Muscle of back (tissue), 11 donors: ENCODE results near the gene PLCL2. TPM values are rescaled to one million over a fixed set of nuclear protein-coding genes. Genes with fewer than 3 reads are reported as not detected.

ENCODE experiments used
- DNase-seq, 3 donors: peaks; one replicate each; pipeline versions ENCODE4 v3.0.0 to v3.0.0-alpha.2; 2013
- polyA plus RNA-seq, 10 donors: library from polyadenylated mRNA; unstranded; fragments of 120-200 nt; gene quantifications; one replicate each; pipeline ENCODE4 v1.2.1, GENCODE V29; 2013; ENCODE audit not compliant: insufficient read length in 10 of 10

PLCL2 gene
- polyA plus RNA-seq, 10 donors: 7.7 to 18.1 (median 11.4) TPM

DNA sequence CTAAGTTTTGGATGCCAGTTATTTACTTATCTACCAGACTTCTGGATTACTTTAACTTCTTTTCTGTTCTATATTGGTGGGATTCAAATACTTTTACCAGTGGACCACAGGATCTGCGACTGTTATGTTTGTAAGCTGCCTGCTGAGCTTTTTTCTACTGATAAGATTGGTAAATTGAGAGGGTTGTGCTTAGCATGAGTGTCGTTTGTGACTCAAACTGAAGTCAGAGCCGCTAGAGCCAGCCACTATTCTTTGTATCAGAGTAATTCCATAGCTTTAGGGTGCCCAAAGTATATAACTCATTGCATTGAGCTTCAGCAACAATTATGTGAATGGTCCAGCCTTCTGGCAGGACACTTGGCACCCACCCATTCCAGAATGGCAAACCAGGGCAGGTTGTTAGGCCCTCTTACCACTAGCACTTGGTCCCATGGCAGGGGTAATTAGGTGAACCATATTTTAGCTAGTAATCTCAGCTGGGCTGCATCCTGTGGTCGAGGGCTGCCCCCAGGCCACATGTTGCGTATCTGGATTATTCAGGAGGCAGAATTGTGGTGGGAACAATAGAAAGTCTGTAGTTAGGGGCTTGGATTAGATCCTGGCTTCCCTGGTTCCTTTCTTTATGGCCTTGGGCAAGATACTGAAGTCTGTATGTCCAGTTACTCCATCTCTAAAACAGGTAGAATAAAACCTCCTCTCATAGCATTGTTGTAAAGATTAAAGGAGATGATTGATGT lies 6.0 kb downstream of the PLCL2 start:
- no peak for DNase-seq

DNA sequence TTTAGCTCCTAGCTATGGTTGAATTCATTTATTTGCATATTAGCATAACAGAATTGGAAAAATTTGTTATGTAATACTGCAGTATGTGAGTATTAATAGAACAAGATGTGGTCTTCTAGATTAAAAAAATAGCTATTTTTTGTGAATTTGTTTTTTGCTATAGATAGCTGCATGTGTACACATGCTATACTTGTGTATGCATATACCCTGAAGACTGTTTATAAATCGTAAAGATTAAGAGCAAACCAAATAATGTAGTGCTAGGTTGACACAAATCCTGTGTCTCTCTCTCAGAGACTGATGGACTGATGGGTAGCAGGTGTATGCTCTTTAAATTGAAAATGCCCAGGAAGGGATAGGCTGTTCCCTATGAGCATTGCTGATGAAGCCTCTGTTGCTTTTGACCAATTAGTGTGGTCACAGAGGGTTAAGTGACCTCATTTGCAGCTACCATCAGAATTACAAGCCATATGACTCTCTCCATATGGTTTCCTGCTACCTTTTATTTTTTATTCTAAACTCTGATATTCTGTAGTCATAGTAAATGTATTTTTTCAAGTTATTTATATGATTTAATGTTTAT lies 9.0 kb downstream of the PLCL2 start:
- DNase-seq: no peak

GRCh38 chr3:16896094-16896627 lies 11.4 kb downstream of the PLCL2 start:
- no peak for DNase-seq

DNA sequence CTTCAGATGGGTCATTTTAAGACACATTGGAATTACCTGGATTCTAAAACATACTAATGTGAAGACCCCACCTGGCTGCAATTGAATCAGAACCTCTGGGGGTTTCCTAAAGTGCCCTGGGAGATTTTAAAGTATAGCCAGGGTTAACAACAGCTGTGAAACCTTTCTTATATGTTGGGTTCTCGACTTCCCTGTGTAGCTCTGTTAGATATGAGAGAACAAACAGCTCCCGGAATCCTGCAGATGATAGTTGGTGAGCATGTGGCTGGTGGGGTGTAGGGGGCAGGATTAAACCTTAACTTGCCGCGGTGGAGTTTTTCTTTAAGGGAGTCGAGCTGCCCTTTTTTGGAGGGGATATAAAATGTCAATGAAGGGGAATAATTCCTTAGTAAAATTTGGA lies 12.1 kb downstream of the PLCL2 start:
- DNase-seq: no peak

- DNase-seq: no peak
Observed at GRCh38 chr3:16897254-16897926, 12.6 kb downstream of the PLCL2 start.

GRCh38 chr3:16898595-16899395 lies 14.0 kb downstream of the PLCL2 start:
- no peak for DNase-seq

GRCh38 chr3:16899919-16900318 lies 15.2 kb downstream of the PLCL2 start:
- DNase-seq: no peak

- DNase-seq: no peak
Observed at GRCh38 chr3:16900779-16901440, 16.2 kb downstream of the PLCL2 start.

DNA sequence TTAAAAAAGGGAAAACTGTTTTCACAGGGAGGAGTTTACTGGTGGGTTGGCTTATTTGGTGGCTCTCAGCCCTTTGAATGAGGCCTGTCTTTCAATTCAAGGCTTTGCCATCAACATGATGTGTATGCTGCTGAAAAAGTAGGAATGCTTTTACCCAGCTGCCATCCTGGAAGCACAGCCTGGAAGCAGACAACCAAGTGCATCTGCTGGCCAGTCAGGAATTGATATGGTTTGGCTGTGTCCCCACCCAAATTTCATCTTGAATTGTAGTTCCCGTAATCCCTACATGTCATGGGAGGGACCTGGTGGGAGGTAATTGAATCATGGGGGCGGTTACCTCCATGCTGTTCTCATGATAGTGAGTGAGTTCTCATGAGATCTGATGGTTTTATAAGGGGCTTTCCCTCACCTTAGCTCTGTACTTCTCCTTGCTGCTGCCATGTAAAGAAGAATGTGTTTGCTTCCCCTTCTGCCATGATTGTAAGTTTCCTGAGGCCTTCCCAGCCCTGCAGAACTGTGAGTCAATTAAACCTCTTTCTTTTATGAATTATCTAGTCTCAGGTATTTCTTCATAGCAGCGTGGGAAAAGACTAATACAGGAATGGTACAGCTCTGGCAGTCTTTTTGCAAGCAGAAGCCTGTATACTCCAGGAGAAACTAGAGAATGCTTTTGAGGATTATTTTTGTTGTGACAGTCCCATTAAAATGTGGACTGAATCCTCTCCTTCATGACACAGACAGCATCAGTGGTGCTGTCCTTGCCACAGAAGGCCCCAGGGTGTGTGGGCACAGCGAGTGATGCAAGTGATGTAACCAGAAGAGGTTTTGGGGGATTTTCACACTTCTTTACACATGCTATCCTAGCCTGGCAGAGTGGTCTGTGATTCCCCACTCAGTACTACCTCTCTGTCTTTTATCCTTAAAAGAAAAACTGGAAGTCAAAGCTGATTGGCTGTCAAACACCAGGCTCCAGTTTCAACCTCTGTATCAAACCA lies 20.0 kb downstream of the PLCL2 start:
- no peak for DNase-seq

GRCh38 chr3:16905704-16906103 lies 20.9 kb downstream of the PLCL2 start:
- DNase-seq: no peak

GRCh38 chr3:16906682-16907081 lies 21.9 kb downstream of the PLCL2 start:
- peak in 1 of 3 donors; percentile 41 for DNase-seq

DNA sequence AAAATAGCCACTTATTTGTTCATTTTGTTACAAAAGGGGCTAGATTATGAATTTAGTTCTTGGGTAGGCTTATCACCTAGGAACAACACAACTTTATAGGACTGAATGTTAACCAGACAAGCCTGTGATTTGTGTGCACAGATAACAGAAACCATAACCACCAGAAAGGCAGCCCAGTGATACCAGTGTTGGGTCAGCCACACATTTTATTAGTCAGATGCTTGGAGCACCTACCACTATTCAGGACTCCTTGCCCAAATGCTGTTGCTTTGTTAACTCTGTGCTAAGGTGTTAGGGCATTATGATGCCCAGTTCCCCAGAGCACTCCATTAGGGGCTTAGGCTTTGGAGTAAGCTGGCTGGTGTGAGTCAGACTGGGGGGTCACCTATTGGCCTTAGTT lies 22.5 kb downstream of the PLCL2 start:
- DNase-seq: no peak

DNA sequence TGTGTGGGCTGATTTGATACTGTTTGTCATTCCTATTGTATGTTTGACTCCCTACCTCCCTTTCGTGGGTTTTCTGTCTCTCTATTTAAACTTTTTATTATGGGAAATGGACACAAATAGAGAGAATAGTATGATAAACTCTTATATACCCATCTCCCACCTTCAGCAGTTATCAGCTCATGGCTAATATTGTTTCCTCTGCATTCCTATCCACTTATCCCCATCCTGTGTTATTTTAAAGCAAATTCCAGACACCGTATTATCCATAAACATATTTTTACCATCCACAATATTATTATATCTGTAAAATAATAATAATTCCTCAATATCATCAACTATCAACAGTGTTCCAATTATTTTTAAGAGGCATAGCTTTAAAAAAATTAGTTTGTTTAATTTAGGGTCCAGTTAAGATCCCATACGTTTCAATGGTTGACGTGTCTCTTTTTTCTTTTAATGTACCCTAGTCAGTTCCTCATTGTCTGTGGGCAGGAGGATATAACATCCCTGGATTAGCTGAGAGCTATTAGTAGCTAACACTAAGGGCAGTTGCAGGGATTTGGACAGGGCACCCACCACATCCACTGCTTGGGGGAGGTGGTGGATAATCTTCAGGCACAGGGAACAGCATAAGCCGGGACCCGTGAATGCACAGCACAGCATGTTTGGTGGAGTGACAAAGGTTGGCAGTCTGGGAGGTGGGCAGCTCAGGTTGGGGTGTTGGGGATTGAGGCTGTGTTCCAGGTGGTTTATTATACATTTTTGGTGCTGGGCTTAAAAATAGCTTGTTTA lies 23.5 kb downstream of the PLCL2 start:
- no peak for DNase-seq

- DNase-seq: no peak
Observed at GRCh38 chr3:16908896-16909295, 24.1 kb downstream of the PLCL2 start.

DNA sequence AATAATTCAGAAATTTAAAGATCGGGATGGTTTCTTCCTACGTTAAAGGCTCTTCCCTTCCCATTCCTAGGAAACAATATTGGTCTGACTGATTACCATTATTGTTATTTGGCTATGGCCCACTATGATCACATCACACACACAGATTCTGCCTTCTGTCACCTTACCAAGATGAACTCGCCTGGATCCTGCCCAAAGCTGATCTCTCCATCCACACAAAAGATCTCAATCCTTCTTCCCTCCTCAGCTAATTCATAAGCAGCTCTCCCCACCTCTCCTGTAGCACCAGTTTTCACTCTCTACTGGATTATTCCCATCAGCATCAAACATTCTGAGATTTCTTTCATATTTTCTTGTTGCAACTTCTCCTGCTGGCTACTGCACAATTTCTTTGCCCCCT lies 25.0 kb downstream of the PLCL2 start:
- DNase-seq: no peak

GRCh38 chr3:16910207-16910606 lies 25.5 kb downstream of the PLCL2 start:
- no peak for DNase-seq

DNA sequence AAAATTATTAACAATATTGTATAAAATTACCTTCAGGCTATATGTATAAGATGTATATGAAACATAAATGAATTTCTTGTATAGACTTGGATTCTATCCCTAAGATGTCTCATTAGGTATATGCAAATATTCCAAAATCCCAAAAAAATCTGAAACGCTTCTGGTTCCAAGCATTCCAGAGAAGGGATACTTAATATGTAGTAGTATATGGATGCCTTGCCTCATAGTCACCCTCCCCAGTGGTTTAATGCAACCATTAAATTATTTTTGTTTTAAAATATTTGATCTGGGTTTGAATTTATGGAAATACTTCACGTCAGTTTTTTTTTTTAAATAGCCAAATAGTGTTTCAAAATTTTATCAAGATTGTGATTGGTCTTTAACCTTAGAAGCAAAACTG lies 27.2 kb downstream of the PLCL2 start:
- DNase-seq: peak in 1 of 3 donors; percentile 14

GRCh38 chr3:16912400-16913263 lies 27.9 kb downstream of the PLCL2 start:
- no peak for DNase-seq

DNA sequence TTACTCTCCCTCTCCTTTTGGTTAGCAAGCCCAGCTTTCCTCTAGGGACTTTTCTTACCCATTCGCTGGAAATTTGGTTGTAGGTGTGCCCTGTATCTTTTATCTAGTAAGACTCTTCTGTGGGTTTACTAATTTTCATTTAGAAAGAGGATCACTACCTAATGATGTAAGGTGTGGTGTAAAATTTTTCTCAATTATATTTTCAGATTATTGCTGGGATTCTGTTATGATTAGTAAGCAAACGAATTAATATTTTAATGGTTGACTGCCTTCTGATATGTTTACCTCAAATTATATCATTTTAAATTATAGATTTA lies 28.5 kb downstream of the PLCL2 start:
- DNase-seq: no peak
